Stomach (tissue), 4 donors: ENCODE measurements around the gene DLL3.

Experiments used
- CTCF ChIP-seq, 7 experiments: fragments of 450-650 bp in 4 of 7; fragments of 200-600 bp in 3 of 7; sonication (generic) in 3 of 7; IDR thresholded peaks; one replicate each; pipeline ENCODE4 v1.5.1; 2016 to 2019; ENCODE audit warnings: antibody characterized with exemption in 7 of 7, control low read depth in 2 of 7, mild to moderate bottlenecking in 1 of 7
- EP300 ChIP-seq: sonication (generic); formaldehyde crosslinking; IDR thresholded peaks from one replicate; pipeline ENCODE4 v1.6.1; 2017; ENCODE audit warnings: antibody characterized with exemption
- POLR2A ChIP-seq, 4 donors: fragments of 450-650 bp; IDR thresholded peaks; one replicate each; pipeline ENCODE4 v1.6.1; 2016; ENCODE audit warnings: antibody characterized with exemption in 4 of 4, control low read depth in 2 of 4, mild to moderate bottlenecking in 1 of 4, moderate library complexity in 1 of 4

GRCh38 chr19:39469036-39469435, 29.7 kb upstream of the DLL3 start:
- TF ChIP-seq POLR2A (IDR thresholded peaks at IDR 0.05) (no peak), CTCF (IDR thresholded peaks at IDR 0.05) (no peak), EP300 (no peak)
